ENCODE measurements around the gene KDM4C.
A peak's percentile ranks its signal among the peaks of the same experiment; 100 is the strongest.

KDM4C gene

DNA sequence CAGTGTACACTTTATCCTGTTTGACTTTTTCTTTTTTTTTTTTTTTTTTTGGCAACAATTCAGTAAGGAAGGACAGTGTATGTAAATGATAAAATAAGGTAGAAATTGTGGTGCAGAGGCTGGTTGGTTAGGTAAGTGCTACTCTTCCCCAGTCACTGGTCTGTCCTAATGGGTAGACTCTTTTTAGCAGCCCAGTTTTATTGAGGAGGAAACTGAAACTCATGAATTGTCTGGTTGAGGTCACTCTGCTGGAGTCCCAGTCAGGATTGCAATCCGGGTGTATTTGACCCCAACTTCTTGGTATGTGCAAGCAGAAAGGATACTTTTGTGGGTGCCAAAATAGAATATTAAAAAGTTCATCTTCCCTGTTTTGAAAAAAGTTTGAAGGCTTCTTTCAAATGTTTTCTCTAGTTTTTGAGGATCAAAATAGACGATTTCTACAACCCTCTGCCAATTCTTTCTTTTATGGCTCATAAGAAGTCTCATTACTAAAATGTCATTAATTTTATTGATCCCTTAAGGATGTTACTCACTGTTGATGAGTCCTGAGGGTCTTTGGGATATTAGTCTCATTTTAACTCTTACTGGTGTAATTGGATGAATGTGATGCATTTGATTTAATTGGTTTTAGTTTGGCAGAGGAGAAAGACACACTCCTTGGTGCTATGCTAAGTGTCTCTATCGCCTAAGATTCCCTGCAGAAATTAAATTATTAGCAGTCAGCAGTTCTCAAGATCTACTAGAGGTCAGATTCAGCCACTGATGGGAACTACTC is 171.9 kb downstream of the KDM4C start:
- ChIA-PET CTCF (no interaction called here), POLR2A (ENCODE audit: low non-redundant PET) (no interaction called here)
- no peak for DNase-seq (ENCODE audit: low spot score)
- H3K27ac ChIP-seq: no peak overlapping the region
- TF ChIP-seq, protein P1, sequence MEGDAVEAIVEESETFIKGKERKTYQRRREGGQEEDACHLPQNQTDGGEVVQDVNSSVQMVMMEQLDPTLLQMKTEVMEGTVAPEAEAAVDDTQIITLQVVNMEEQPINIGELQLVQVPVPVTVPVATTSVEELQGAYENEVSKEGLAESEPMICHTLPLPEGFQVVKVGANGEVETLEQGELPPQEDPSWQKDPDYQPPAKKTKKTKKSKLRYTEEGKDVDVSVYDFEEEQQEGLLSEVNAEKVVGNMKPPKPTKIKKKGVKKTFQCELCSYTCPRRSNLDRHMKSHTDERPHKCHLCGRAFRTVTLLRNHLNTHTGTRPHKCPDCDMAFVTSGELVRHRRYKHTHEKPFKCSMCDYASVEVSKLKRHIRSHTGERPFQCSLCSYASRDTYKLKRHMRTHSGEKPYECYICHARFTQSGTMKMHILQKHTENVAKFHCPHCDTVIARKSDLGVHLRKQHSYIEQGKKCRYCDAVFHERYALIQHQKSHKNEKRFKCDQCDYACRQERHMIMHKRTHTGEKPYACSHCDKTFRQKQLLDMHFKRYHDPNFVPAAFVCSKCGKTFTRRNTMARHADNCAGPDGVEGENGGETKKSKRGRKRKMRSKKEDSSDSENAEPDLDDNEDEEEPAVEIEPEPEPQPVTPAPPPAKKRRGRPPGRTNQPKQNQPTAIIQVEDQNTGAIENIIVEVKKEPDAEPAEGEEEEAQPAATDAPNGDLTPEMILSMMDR (conservative IDR thresholded peaks at IDR 0.05; ENCODE audit: low read depth): no peak

DNA sequence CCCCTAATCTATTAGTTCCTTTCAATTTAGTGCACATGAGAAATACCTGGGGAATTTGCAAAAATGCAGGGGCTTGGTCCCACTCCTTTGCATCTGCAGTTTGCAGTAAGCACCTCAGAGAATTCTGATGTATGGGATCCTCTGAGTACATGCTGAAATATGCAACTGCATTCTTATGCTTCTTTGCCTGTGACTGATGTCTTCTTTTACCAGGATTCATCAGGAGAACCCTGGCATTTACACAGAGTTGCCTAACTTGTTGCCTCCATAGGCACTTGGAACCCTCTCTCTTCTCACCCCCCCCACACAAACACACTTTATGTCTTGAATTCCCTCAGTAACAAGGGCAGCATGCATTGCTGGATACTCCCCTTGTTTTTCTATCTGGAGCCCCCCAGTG is 173.1 kb downstream of the KDM4C start:
- ChIA-PET POLR2A (ENCODE audit: low non-redundant PET) (no interaction called here), CTCF (no interaction called here)
- no peak for DNase-seq (ENCODE audit: low spot score)
- TF ChIP-seq, protein P1 (conservative IDR thresholded peaks at IDR 0.05; ENCODE audit: low read depth): no peak
- no peak overlapping the region for H3K27ac ChIP-seq

DNA sequence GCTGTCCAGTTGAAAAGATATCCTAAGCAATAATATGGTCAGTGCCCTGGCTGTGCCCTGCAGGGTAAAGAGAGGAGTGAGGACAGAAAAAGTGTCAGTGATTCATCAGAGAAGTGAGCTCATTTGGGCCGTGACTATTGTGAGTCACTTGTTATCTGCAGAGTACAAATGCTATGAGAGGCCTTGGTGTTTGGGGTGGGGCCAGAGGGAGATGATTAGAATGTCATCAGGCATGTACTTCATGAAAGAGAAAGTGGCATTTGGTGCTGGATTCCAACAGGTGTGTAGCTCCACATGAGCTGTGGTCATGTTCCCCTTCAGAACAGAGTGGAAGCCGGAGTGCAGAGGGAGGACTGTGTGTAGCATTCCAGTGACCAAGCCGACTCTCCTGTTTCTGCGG is 174.1 kb downstream of the KDM4C start:
- CTCF ChIA-PET: no interaction called here
- POLR2A ChIA-PET (ENCODE audit: low non-redundant PET): no interaction called here
- no peak overlapping the region for H3K27ac ChIP-seq
- DNase-seq (ENCODE audit: low spot score): peak; percentile 24
- TF ChIP-seq, protein P1 (conservative IDR thresholded peaks at IDR 0.05; ENCODE audit: low read depth): no peak

DNA sequence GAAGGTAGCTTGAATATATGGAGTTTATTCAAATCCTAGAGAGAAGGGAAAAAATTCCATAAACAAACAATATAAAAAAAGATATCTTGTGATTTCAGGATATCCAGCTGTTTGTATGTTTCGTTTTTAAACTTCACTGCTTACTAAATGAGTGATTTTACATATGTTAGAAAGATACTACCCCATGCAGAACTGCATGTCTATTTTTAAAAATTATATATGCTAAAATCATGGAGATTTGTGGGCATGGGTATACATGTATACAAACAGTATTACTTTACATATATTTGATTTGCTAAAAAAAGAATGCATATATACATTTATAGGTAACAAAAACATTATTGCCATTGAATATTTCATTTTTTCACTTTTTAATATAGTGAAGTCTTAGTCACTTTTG is 178.3 kb downstream of the KDM4C start:
- CTCF ChIA-PET: interaction anchor here (0.7 kb wide), 1 partner anchor 167 kb away, joined by 4 read pairs; no protein-coding TSS in a partner anchor
- POLR2A ChIA-PET (ENCODE audit: low non-redundant PET): no interaction called here
- DNase-seq (ENCODE audit: low spot score): no peak
- TF ChIP-seq, protein P1 (conservative IDR thresholded peaks at IDR 0.05; ENCODE audit: low read depth): no peak
- no peak overlapping the region for H3K27ac ChIP-seq

DNA sequence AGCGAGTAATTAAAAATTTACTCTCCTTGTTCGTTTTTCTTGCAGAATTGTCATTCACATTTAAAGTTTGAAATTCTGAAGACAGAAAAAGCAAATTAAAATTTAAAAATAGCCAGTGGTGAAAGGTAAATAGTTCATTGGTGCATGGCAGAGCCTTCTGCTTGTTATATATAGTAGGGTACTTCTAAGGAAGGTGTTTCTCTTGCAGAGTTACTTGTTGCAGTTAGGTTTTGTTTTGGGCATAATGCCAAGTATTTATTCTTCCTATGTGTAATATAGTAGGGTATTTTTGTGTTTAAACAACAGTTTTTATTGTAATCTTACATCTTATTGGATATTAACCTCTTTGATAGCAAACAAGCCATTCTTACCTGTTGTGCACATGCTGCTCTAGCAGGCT is 179.4 kb downstream of the KDM4C start:
- no peak overlapping the region for H3K27ac ChIP-seq
- DNase-seq (ENCODE audit: low spot score): no peak
- ChIA-PET CTCF (no interaction called here), POLR2A (ENCODE audit: low non-redundant PET) (no interaction called here)
- TF ChIP-seq, protein P1 (conservative IDR thresholded peaks at IDR 0.05; ENCODE audit: low read depth): no peak

DNA sequence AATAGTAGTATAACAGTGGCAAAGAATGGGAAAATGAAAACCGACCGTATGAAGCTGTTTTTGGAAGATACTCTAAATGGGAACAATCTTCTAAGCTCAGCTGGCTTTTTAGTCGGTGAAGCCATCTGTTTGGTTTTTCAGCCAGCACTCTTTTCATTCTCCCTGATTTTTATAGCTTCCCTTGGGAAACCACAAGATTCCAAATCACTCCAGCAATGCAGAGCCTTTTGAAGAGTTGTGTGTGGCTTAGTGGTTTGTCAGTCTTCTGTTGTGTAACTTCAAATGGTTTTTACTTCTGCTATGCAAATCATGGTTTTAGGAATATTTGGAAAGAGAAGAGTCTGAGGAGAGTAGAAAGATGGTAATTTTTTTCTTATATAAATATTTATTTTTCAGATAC is 180.7 kb downstream of the KDM4C start:
- no peak for DNase-seq (ENCODE audit: low spot score)
- POLR2A ChIA-PET (ENCODE audit: low non-redundant PET): no interaction called here
- CTCF ChIA-PET: no interaction called here
- H3K27ac ChIP-seq: no peak overlapping the region
- TF ChIP-seq, protein P1 (conservative IDR thresholded peaks at IDR 0.05; ENCODE audit: low read depth): no peak
